Effector memory CD4-positive, alpha-beta T cell (primary cell): ENCODE data around the gene TTLL8.
"Not testable (repeated sequence)": the region's sequence is repeated elsewhere in the genome, so short reads cannot be mapped to it uniquely, and the experiment has no call there.

Experiments used
- DNase-seq, 3 donors: peaks; one replicate each; pipeline ENCODE4 v3.0.0-alpha.2; 2020
- H3K27ac ChIP-seq: 2 replicates; pipeline ENCODE4 v1.7.0; 2013; ENCODE audit warnings: mild to moderate bottlenecking, low read length, moderate library complexity; ENCODE audit not compliant: insufficient read depth, poor library complexity, severe bottlenecking
- H3K27me3 ChIP-seq: replicated peaks from 2 replicates; pipeline ENCODE4 v1.7.0; 2013; ENCODE audit warnings: mild to moderate bottlenecking, low read length; ENCODE audit not compliant: insufficient read depth, control insufficient read depth, poor library complexity, severe bottlenecking
- H3K36me3 ChIP-seq: 2 replicates; pipeline ENCODE4 v1.7.0; 2013; ENCODE audit warnings: mild to moderate bottlenecking, low read length, moderate library complexity; ENCODE audit not compliant: control insufficient read depth, insufficient read depth
- H3K4me1 ChIP-seq: 2 replicates; pipeline ENCODE4 v1.7.0; 2013; ENCODE audit warnings: low read length, mild to moderate bottlenecking; ENCODE audit not compliant: control insufficient read depth, insufficient read depth, poor library complexity, severe bottlenecking
- H3K4me3 ChIP-seq: 2 replicates; pipeline ENCODE4 v1.7.0; 2013; ENCODE audit warnings: low read length, low read depth, mild to moderate bottlenecking; ENCODE audit not compliant: insufficient read depth, poor library complexity, severe bottlenecking
- H3K9me3 ChIP-seq: 2 replicates; pipeline ENCODE4 v1.7.0; 2013; ENCODE audit warnings: mild to moderate bottlenecking, low read length, moderate library complexity; ENCODE audit not compliant: control insufficient read depth

TTLL8 gene

DNA sequence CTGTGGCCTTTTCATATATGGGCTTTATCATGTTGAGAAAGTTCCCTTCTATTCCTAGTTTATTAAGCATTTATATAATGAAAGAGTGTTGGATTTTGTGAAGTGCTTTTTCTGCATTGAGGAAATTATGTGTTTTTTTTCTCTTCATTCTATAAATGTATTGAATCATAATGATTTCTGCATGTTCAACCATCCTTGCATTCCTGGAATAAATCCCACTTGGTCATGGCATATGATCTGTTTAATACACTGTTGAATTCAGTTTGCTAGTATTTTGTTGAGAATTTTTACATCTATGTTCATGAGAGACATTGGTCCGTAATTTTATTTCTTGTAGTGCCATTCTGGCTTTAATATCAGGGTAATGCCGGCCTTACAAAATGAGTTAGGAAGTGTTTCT, 71.8 kb downstream of the TTLL8 start:
- Histone ChIP-seq H3K27ac (no peak overlapping the region), H3K9me3 (peaks cover 7% of the 10 kb centered on the region), H3K27me3 (peaks cover 14% of the 10 kb centered on the region), H3K36me3 (no peaks in the 10 kb centered on the region), H3K4me3 (no peak overlapping the region), H3K4me1 (peaks cover 9% of the 10 kb centered on the region)
- no peak for DNase-seq

DNA sequence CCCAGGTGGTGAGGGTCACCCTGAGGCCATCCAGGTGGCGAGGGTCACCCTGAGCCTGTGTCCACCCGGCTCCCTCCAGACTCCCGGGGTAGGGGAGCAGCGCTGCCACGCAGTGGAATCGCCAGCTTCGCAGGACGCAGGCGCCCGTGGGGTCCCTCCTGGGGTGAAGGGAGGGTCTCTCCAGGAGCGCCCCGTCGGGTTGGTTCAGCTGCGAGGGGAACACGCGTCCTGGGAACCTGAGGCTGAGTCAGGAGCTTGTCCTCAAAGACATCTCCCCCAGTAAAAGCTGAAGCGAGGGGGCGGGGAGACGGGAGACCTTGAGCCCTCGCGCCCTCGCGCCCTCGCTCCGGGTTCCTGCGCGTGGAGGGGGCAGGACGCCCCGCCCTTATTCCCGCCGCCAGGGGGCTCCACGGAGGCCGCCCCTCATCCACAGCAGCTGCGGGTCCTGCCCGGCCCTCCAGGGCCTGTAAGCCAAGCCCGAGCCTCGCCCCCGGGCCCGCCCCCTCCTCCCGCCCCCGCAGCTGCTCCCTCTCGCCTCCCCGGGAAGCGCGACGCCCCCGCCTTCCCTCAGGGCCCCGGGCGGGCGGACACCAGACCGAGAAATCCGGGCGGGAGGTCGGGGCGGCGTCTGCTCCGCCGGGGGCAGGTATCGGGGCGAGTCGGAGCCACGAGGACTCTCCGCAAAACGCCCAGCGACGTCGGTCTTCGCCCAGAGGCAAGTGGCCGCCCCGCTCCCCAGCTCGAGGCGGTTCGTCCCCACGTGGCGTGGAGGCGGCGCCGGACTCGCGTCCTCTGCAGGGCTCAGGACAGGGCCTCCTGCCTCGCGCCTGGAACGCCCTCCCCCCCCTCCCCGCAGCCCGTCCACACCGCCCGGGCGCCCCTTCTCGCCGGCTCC, 74.7 kb downstream of the TTLL8 start:
- H3K4me3 ChIP-seq: peak overlapping the region; percentile 29
- no peak for DNase-seq
- H3K9me3 ChIP-seq: peaks cover 7% of the 10 kb centered on the region
- no peaks in the 10 kb centered on the region for H3K36me3 ChIP-seq
- H3K27me3 ChIP-seq: peaks cover 14% of the 10 kb centered on the region
- H3K4me1 ChIP-seq: peaks cover 9% of the 10 kb centered on the region
- no peak overlapping the region for H3K27ac ChIP-seq

GRCh38 chr22:49981799-49982198, 76.3 kb downstream of the TTLL8 start:
- not testable (repeated sequence) for H3K36me3 ChIP-seq, H3K4me1 ChIP-seq, H3K4me3 ChIP-seq, H3K27ac ChIP-seq, H3K9me3 ChIP-seq, DNase-seq
- peaks cover 14% of the 10 kb centered on the region for H3K27me3 ChIP-seq

- Histone ChIP-seq H3K27me3 (peaks cover 14% of the 10 kb centered on the region), H3K4me1 (peaks cover 22% of the 10 kb centered on the region), H3K4me3 (no peak overlapping the region), H3K36me3 (no peaks in the 10 kb centered on the region), H3K9me3 (no peaks in the 10 kb centered on the region), H3K27ac (no peak overlapping the region)
- no peak for DNase-seq
These were observed 78.4 kb downstream of the TTLL8 start for GRCh38 chr22:49979587-49980264.

- no peak for DNase-seq
- Histone ChIP-seq H3K4me3 (no peak overlapping the region), H3K4me1 (peaks cover 13% of the 10 kb centered on the region), H3K36me3 (no peaks in the 10 kb centered on the region), H3K9me3 (no peaks in the 10 kb centered on the region), H3K27me3 (no peaks in the 10 kb centered on the region), H3K27ac (no peak overlapping the region)
These were observed 80.5 kb downstream of the TTLL8 start for GRCh38 chr22:49977578-49977977.

DNA sequence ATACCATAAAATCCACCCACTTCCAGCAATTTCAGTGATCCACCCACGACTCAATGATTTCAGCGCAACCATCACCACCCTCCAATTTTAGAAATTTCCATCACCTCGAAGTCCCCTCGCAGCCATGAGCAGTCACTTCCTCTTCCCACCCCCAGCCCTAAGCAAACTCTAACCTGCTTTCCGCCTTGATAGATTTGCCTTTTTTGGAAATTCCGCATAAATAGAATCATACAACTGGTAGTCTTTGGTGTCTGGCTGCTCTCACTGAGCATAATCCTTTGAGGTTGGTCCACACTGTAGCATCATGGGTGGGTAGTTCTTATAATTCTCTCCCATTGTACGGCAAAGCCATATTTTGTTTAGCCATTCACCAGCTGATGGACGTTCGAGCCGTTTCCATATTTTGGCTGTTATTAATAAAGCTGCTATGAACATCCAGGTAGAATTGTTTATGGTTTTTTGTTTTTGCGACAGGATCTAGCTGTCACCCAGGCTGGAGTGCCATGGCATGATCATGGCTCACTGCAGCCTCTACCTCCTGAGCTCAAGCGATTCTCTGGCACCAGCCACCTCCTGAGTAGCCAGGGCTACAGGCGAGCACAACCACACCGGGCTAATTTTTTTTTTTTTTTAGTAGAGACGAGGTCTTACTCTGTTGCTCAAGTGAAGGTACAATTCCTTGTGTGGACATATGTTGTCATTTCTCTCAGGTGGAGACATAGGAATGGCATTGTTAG, 81.5 kb downstream of the TTLL8 start:
- no peak for DNase-seq
- Histone ChIP-seq H3K27ac (peak overlapping the region; percentile 13), H3K4me1 (peaks cover 19% of the 10 kb centered on the region), H3K9me3 (no peaks in the 10 kb centered on the region), H3K27me3 (no peaks in the 10 kb centered on the region), H3K36me3 (no peaks in the 10 kb centered on the region), H3K4me3 (no peak overlapping the region)

DNA sequence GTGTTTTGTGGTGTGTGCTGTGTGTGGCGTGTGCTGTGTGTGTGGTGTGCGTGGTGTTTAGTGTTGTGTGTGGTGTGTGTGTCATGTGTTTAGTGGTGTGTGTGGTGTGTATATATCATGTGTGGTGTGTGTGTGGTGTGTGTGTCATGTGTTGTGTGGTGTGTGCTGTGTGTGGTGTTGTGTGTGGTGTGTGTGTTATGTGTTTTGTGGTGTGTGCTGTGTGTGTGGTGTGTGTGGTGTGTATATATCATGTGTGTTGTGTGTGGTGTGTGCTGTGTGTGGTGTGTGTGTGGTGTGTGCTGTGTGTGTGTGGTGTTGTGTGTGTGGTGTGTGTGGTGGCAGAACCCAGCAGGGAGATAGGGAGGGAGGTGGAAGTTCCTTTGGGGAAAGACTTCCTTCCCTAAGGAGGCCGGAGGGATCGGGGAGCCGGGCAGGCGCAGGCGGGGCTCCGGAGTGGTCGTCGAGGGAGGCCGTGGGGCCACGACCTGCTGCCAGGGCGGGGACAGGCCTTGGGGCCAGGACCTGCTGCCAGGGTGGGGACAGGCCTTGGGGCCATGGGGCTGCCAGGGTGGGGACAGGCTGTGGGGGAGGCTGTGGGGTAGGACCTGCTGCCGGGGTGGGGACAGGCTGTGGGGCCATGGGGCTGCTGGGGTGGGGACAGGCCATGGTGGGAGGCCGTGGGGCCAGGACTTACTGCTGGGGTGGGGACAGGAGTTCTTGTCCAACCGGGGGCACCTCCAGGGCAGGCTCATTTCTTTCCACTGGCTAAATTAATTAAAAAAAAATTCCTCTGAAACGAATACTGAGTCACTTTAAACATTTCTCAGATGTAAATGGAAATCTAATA, 82.3 kb downstream of the TTLL8 start:
- no peaks in the 10 kb centered on the region for H3K9me3 ChIP-seq
- no peaks in the 10 kb centered on the region for H3K27me3 ChIP-seq
- H3K27ac ChIP-seq: peak overlapping the region; percentile 51
- no peak for DNase-seq
- no peaks in the 10 kb centered on the region for H3K36me3 ChIP-seq
- peaks cover 26% of the 10 kb centered on the region for H3K4me1 ChIP-seq
- H3K4me3 ChIP-seq: no peak overlapping the region

DNA sequence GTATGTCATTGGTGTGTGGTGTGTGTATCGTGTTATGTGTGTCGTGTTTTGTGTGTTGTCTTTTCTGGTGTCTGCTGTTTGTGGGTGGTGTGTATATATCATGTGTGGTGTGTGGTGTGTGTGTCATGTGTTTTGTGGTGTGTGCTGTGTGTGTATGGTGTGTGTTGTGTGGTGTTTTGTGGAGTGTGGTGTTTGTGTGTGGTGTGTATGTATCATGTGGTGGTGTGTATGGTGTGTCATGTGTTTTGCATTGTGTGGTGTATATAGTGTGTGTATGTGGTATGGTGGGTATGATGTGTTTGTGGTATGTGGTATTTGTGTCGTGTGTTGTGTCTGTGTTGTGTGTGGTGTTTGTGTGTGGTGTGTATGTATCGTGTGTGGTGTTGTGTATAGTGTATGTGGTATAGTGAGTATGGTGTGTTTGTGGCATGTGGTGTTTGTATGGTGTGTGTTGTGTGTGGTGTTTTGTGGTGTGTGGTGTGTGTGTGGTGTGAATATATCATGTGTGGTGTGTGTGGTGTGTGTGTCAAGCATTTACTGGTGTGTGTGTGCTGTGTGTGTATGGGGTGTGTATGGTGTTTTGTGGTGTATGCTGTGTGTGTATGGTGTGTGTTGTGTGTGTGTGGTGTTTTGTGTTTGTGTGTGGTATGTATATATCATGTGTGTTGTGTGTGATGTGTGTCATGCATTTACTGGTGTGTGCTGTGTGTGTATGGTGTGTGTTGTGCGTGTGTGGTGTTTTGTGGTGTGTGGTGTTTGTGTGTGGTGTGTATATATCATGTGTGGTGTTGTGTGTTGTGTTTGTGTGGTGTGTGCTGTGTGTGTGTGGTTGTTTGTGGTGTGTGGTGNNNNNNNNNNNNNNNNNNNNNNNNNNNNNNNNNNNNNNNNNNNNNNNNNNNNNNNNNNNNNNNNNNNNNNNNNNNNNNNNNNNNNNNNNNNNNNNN, 84.8 kb downstream of the TTLL8 start:
- DNase-seq: no peak
- Histone ChIP-seq H3K4me1 (peaks cover 34% of the 10 kb centered on the region), H3K9me3 (no peaks in the 10 kb centered on the region), H3K4me3 (no peak overlapping the region), H3K27me3 (no peaks in the 10 kb centered on the region), H3K36me3 (no peaks in the 10 kb centered on the region), H3K27ac (no peak overlapping the region)
